ENCODE measurements around the gene SMAD7.

SMAD7 gene, protein sequence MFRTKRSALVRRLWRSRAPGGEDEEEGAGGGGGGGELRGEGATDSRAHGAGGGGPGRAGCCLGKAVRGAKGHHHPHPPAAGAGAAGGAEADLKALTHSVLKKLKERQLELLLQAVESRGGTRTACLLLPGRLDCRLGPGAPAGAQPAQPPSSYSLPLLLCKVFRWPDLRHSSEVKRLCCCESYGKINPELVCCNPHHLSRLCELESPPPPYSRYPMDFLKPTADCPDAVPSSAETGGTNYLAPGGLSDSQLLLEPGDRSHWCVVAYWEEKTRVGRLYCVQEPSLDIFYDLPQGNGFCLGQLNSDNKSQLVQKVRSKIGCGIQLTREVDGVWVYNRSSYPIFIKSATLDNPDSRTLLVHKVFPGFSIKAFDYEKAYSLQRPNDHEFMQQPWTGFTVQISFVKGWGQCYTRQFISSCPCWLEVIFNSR

GRCh38 chr18:48950536-48951447 is at the start of gene SMAD7:
SMAD7 (minus strand) TSS chr18:48950965; CDS start chr18:48950424, 541 bp downstream.
- DNase-seq (ENCODE audit: low spot score), result no peak

DNA sequence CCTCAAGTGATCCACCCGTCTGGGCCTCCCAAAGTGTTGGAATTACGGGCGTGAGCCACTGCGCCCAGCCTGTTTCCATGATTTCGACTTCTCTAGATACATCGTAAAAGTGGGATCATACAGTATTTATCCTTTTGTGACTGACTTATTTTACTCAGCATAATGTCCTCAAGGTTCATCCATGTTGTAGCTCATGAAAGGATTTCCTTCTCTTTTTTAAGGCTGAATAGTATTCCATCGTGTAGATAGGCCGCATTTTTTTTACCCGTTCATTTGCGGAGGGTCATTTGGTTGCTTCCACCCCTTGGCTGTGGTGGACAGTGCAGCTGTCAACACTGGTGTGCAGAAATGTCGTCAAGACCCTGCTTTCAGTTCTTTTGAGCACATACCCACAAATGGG is 48.8 kb upstream of the SMAD7 start:
- DNase-seq (ENCODE audit: low spot score), result no peak

GRCh38 chr18:48997985-48998831 is 47.4 kb upstream of the SMAD7 start:
- peak; percentile 85 for DNase-seq (ENCODE audit: low spot score)

DNA sequence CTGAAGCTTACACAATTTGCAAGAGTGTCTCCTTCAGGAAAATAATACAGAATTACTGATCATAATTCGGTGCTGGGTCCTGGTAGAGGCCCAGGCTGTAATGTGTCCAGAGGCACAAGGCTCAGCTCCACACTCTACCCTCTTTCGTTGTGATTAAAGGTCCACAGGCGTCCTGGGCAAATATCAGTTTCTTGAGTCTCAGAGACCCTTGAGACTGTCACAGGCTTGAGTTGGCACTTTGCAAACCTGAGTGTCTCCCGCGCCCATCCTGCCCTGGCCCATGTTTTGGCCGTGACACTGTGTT is 46.9 kb upstream of the SMAD7 start:
- no peak for DNase-seq (ENCODE audit: low spot score)

DNA sequence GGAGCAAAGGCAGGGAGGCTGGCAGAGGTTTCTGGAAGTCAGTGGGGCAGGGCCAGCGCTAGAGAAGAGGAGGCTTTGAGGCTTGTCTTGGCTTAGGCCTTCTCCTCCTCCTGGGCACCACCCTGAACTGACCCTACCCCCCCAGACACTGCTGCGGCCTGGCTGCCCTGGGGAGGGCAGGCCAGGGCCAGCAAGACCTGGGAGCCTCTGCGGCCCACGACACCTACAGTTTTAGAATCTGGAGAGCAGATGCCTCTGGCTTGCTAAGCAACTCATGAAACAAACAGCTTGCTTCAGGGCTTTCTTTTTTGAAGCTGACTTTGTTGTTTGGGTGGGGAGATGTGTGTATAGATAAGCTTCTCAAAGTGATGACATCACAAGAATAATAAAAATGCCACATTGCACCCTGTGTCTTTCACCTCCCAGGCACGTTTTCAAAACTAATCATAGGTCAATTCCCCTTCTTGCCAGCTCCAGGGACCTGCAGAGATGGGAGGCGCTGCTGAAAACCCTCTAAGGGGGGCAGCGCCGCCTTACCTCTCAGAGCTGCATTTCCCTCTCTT is 46.2 kb upstream of the SMAD7 start:
- DNase-seq (ENCODE audit: low spot score), result no peak

DNA sequence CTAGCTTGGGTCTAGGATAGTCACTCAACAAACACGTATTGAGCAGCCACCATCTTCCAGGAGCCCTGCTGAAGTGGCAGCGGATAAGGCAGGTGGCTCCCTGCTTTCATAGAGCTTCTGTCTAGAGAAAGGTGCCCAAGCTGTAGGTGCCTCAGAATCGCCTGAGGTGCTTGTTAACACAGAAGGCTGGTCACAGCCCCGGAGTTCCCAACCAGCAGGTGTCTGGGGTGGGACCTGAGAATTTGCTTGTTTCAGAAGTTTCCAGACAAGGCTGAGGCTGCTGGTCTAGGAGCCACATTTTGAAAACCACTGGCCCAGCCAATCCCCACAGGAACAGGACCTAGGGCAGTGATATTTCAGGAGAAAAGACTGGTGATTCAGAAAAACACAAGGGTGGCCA is 45.3 kb upstream of the SMAD7 start:
- DNase-seq (ENCODE audit: low spot score), result no peak

DNA sequence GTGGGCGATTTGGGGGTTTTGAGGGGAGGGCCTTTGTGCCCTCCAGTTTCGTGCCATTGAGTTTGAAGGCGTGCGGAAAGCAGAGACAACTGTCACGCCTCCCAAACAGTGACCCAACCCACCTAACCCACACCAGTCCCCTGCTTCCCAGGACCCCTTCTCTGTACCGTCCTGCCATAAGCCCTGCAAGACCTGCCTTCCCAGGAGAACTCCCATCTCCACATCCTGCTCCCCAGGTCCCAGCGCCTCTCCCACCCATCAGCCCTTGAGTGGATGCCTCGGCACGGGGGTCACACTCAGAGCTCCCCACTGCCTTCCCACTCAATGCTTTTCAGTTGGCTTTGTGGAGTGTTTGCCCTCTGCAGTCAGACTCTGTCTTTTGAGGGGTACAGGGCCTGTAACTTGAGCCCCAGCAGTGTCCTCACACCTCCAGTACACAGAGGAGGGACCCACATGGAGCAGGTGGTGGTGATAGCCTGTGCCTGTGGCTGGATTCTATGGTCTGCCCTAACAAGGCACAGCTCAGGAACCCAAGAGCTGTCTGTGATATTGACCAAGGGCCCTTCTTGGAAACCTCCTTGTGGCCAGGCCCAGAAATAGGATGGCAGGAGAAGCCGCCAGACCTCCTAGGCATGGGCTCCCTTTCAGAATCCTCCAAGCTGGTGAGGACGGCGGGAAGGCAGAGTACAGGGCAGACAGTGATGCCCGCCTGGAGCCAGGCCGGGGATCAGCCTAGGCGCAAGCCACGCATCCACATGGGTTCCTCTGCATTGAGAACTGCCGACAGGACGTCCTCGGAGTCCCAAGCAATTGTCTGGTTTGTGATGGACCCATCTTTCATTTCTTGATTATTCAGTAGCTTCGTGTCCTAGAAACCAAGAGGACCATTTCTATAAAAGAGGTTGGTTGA is 44.4 kb upstream of the SMAD7 start:
- no peak for DNase-seq (ENCODE audit: low spot score)

DNA sequence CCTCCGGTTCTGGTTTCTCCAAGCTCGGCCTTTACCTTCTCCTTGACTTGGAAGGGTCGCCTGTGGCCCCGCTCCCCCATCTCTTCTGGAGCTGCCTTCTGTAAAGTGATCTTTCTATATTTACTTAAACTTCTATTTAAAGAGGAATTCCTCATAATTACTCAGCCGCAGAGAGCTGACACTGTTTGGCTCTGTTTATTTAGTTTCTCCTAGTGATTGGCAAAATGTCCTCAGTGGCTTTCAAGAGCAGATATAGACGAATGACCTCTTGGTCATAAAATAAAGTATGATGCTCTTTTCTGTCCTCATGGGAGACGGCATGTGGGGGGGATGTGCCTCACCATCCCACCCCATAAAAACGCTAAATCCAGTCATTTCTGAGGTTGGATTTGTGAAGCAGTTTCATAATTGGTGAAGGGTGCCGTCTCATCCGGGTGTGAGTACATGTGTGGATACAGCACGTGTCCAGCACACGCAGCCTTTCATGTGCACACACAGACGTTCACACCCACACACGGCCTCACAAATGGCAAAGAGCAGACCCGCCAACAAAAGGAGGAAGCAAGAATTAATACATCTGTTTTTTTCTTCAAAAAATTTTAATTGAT is 43.4 kb upstream of the SMAD7 start:
- no peak for DNase-seq (ENCODE audit: low spot score)

- no peak for DNase-seq (ENCODE audit: low spot score)
Observed at GRCh38 chr18:48993586-48993985, 42.8 kb upstream of the SMAD7 start.

- DNase-seq (ENCODE audit: low spot score), result no peak
Observed at GRCh38 chr18:48992791-48993555, 42.2 kb upstream of the SMAD7 start.

DNA sequence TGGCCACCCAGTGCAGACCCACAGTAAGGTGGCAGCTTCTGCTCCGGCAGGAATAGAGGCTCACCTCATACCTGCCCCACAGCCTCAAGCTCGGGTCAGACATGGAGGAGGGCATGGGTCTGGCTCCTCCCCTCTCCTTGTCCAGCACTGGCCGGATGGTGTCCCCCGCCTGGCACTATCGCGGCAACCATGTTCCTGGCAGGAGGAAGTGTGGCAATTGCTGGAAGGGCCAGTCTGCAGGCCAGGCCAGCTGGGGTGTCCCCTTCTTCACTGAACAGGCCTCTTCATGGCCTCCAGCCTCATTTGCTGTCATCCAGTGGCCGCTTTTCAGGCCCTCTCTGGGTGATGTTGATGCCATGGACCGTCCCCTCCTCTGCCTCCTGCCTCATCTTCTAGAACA is 41.4 kb upstream of the SMAD7 start:
- no peak for DNase-seq (ENCODE audit: low spot score)

GRCh38 chr18:48991676-48992075 is 40.9 kb upstream of the SMAD7 start:
- no peak for DNase-seq (ENCODE audit: low spot score)

- no peak for DNase-seq (ENCODE audit: low spot score)
Observed at GRCh38 chr18:48991319-48991660, 40.5 kb upstream of the SMAD7 start.

GRCh38 chr18:48990481-48991318 is 39.9 kb upstream of the SMAD7 start:
- no peak for DNase-seq (ENCODE audit: low spot score)

DNA sequence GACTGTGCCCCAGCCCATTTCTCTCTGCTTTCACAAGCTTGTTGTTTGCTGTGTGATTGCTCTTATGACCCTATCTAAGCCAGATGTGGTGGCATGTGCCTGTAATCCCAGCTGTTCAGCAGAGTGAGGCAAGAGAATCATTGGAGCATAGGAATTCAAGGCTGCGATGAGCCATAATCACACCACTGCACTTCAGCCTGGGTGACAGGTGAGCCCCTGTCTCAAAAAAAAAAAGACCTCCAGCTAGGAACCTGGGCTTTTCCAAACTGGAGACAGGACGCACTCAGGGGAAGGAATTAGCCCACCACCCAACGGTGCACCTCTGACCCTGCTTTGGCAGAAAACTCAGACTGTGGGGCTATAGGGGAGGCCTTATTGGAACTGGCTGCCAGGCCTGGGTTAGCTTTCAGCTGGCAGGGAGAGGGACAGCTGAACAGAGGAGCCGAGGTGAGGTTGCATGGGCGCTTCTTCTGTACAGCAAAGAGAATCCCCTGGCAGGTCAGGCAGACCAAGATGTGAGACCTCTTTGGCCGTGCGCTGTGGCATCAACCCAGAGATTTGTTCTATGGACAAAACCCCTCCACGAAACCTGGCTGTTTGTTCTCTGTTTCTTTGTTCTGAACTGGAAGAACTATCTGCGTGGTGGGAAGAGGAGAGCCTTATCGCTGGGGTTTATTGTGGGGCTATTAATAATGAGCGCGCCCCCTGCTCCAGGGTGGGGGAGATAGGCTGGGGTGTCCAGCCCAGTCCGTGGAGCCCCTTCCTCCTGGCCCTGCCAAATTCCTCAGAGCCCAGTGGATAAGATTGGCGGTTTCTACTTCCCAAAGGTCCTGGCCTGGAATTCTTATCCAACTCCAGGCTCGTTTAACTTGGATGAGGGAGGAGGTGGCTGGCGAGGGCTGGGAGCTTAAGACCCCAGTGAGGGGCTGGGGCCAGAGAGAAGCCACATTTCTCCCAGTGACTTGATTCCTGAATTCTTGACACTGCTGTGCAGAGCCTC is 38.8 kb upstream of the SMAD7 start:
- no peak for DNase-seq (ENCODE audit: low spot score)

GRCh38 chr18:48988508-48989303 is 37.9 kb upstream of the SMAD7 start:
- no peak for DNase-seq (ENCODE audit: low spot score)

DNA sequence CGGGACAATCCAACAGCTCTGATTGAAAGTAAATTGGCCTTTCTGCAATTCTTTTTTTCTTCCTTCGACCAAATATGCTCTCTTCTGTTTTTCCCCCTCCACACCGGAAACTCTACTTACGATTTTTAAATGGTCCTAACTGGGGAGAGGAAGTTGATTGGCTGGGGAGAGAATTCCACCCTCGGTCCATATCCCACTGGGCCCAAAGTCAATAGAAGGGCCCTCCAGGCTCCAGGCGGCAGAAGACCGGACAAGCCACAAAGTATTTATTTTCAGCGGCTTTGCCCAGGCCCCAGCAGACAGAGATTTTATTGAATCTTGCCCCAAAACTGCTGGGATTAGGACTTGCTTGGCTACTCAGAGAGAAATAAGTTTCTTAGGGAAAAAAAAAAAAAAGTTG is 37.1 kb upstream of the SMAD7 start:
- DNase-seq (ENCODE audit: low spot score), result no peak

All from kidney capillary endothelial cell (primary cell).